GM12892 (cell line): ENCODE measurements around the gene STX3.

Experiments
- POLR2A ChIP-seq: IDR thresholded peaks from 2 replicates; pipeline ENCODE4 v1.6.1; 2011; ENCODE audit warnings: low read depth, low read length, control low read depth
- POLR2AphosphoS5 ChIP-seq: IDR thresholded peaks from 2 replicates; pipeline ENCODE4 v1.6.1; 2011; ENCODE audit warnings: low read depth, low read length, control low read depth
- TAF1 ChIP-seq: IDR thresholded peaks from 2 replicates; pipeline ENCODE4 v1.6.1; 2011; ENCODE audit warnings: low read depth, mild to moderate bottlenecking, control low read depth, low read length, borderline replicate concordance

DNA sequence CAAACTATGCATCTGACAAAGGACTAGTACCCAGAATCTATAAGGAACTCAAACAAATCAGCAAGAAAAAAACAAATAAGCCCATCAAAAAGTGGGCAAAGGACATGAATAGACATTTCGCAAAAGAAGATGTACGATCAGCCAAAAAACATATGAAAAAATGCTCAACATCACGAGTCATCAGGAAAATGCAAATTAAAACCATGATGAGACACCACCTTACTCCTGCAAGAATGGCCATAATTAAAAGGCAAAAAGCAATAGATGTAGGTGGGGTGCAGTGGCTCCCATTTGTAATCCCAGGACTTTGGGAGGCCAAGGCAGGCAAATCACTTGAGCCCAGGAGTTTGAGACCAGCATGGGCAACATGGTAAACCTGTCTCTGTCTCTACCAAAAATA is 31.1 kb upstream of the STX3 start:
- TF ChIP-seq POLR2AphosphoS5 (no peak), POLR2A (no peak), TAF1 (no peak)
